Urothelium cell line (cell line): ENCODE results near the gene PRKAB1.

Experiments used
- DNase-seq: peaks from one replicate; pipeline ENCODE4 v3.0.0; 2011; ENCODE audit warnings: low spot score, mixed read lengths
- FAIRE-seq: peaks from 2 replicates; lab custom pipeline; 2011; peaks lifted over from hg19 to GRCh38; lab: Jason Lieb, UNC

PRKAB1 gene

DNA sequence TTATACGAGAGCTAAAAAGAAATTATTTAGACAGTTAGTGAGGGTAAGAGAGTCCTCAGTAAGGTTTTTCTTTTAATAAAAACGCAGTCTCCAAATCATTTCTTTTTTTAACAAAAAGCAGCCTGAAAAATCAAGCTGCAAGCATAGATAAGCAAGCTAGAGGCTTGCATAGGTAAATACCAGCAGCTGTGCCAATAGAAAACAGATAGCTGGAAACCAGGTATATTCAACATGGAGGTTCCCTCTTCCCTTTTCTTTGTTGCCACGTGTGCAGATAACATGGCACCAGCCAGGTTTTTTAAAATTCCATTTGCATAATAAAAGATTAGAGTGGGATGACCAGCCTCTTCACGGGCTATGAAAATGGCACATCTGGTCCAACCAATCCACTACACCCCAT is 6.1 kb upstream of the PRKAB1 start:
- no peak for FAIRE-seq
- DNase-seq: no peak

DNA sequence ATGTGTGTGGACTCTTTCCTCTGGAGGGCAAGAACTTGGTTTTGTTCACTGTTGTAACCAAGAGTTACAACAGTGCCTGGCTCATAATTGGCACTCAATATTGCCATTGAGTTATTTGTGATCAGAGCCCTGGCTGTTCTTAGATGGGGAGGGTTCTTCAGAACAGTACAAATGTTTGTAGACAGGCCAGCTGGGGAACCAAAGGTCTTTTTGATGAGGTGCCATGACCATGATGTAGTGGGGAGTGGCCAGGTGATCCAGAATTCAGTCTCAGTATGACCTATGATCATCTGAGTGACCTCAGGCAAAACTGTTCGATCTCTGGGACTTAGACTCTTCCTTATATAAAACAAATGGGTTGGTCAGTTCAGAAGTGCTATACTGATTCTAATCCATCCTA is 3.3 kb upstream of the PRKAB1 start:
- DNase-seq (no peak), FAIRE-seq (no peak)

DNA sequence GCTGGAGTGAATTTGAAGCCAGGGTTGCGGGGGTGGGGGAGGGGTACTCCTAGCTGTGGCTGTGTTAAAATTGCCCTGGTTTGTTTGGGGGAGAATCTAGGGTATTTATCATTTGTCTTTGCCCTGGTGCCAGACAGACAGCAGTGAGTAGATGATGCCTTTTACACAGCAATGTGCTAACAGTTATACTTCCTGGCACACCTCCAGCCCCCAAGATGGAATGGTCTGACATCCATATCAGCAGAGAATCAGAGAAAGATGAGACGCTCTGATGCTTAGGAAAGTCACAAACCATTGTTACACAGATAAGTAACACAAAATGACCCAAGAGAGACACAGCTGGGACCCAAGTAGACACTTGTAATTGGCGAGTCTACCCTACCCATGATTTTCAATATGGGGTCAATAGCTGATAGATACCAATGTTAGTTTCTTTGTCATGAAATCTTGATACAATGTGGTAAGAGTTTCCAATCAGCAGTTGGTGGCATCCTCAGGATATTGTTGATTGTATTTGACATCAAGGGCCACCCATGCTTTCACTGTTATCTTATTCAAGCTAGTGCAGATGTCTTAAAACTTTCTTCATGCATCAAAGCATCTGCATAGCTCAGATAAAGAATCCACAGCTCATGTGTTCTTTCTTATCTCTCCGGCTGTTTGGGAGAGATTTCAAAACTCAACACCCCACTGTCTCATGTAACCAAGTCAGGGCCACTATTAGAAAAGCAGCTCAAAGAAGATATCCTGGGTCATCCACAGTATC is 2.6 kb upstream of the PRKAB1 start:
- FAIRE-seq (no peak), DNase-seq (no peak)

GRCh38 chr12:119666226-119666795 is 1.6 kb upstream of the PRKAB1 start:
- DNase-seq (no peak), FAIRE-seq (no peak)

GRCh38 chr12:119666900-119667576 is 895 bp upstream of the PRKAB1 start:
- FAIRE-seq: no peak
- no peak for DNase-seq

- FAIRE-seq (no peak), DNase-seq (no peak)
Observed at GRCh38 chr12:119668324-119668841, 450 bp downstream of the PRKAB1 start.

DNA sequence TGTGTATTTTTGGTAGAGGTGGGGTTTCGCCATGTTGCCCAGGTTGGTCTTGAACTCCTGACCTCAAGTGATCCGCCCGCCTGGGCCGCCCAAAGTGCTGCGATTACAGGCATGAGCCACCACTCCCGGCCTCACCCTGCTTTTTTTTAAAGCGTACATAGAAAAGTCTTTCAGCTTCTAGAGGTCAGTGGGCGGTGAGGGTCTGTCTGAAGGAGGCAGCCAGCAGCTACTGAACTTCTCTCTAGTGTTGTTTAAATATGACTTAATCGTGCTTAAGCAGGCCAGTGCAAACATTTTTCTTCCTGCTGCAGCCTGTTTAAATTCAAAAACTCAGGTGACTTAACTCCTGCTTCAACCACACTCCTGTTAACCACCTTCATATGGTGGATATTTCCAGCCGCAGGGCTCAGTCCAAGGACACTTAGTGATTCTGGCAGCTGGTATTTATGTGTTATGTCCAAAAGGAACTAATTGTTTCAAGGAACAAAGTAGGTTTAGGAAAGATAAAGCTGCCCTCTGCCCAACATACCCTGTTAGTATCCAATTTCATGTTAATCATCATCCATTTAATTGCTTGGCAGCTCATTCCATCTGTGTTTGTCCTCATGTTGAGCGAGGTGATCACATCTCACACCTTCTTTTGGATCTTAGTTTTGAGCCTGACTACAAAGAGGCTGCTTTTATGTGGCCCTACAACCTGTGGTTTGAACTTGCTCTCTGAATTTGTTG is 2.0 kb downstream of the PRKAB1 start:
- FAIRE-seq: no peak

GRCh38 chr12:119671070-119671469 is 3.1 kb downstream of the PRKAB1 start:
- FAIRE-seq (no peak), DNase-seq (no peak)

More for the DNA sequence above, 2.0 kb downstream of the PRKAB1 start:
- DNase-seq: no peak

GRCh38 chr12:119672194-119672593 is 4.3 kb downstream of the PRKAB1 start:
- DNase-seq (no peak), FAIRE-seq (no peak)

GRCh38 chr12:119673634-119674033 is 5.7 kb downstream of the PRKAB1 start:
- DNase-seq: no peak
- no peak for FAIRE-seq

DNA sequence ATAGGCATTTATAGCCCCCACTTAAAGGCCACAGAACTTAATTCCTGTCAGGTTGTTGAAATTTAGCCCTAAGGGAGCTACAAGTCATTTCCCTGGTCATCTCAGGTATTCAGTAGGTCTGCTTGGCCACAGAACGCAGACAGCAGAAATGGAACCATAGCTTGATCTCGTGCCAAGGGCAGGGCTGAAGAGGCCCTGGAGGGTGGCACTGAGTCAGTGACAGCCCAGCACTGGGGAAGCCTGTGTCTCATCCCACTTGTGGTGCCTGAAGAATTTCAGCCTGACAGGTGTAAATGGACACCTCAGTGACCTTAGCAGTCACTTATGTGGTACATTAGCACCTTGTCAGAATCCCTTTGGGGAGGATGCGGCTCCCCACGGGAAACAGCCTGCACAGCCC is 6.6 kb downstream of the PRKAB1 start:
- DNase-seq: no peak

DNA sequence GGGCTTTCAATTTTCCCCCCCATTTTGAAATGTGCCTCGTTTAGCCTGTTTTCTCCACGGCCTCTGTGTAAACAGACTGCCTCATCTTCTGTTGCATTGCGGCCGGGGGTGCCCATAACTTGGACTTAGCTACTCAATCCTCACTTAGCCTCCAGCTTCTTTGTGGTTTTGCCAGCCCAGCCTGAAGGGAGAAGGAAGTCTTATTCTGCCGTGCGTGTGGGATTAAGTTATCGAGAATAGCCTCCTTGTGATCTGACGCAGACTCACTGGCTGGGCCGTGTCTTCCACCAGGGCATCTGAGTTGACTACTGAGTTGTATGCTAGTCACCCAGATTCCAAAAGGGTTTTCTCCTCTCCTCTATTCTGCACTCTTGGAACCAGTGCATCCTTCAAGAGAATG is 8.1 kb downstream of the PRKAB1 start:
- DNase-seq: no peak
- FAIRE-seq: no peak

More for the DNA sequence above, 6.6 kb downstream of the PRKAB1 start:
- FAIRE-seq: no peak

GRCh38 chr12:119676573-119676972 is 8.6 kb downstream of the PRKAB1 start:
- FAIRE-seq (no peak), DNase-seq (no peak)

DNA sequence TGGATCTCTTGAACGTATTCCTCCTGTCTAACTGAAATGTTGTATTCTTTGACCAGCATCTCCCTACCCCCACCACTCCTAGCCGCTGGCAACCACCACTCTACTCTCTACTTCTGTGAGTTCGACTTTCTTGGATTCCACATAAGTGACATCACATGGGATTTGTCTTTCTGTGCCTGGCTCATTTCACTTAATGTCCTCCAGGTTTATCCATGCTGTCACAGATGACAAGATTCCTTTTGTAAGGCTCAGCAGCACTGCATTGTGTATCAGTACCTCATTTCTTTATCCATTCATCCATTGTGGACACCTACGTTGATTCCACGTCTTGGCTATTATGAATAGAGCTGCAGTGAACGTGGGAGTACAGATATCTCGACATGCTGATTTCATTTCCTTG is 10.5 kb downstream of the PRKAB1 start:
- DNase-seq (no peak), FAIRE-seq (no peak)

GRCh38 chr12:119679081-119679480 is 11.1 kb downstream of the PRKAB1 start:
- DNase-seq: no peak
- no peak for FAIRE-seq

DNA sequence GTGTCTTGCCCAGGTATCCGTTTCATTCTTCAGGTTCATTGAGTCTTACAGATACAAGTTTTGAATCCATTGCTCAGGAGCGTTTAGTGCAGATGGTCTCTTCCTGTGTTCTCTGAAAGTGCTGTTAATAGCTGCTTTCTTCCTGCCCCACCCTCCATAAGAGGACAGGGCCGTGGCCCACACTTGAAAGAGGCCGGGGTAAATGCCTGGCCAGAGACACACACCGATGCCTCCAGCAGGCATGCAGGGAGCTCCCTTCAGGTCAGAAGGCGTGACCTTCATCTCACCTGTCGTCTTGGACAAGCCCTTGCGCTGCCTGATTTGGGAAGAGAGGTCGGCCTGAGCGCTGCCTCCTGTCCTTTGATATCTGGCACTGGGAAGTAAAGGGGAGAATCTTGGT is 11.6 kb downstream of the PRKAB1 start:
- no peak for DNase-seq
- no peak for FAIRE-seq

GRCh38 chr12:119681111-119681510 is 13.2 kb downstream of the PRKAB1 start:
- FAIRE-seq (no peak), DNase-seq (no peak)

GRCh38 chr12:119681728-119682638 is 14.1 kb downstream of the PRKAB1 start:
- DNase-seq (no peak), FAIRE-seq (no peak)

- no peak for DNase-seq
- FAIRE-seq: no peak
Observed at GRCh38 chr12:119682639-119683252, 14.8 kb downstream of the PRKAB1 start.

- DNase-seq: no peak
- FAIRE-seq: no peak
Observed at GRCh38 chr12:119683413-119683812, 15.5 kb downstream of the PRKAB1 start.
